Measurements from ENCODE around the gene CINP. TPM values are rescaled to one million over a fixed set of nuclear protein-coding genes. Genes with fewer than 3 reads are reported as not detected.
"Not testable (repeated sequence)": the region's sequence is repeated elsewhere in the genome, so short reads cannot be mapped to it uniquely, and the experiment has no call there.

Gene CINP
- total and polyA plus RNA-seq, 2 of the 13 experiments (the other 11 are each of a cell fraction or from before 2014, with no cell fraction given), result 32.8 to 42.8 TPM

DNA sequence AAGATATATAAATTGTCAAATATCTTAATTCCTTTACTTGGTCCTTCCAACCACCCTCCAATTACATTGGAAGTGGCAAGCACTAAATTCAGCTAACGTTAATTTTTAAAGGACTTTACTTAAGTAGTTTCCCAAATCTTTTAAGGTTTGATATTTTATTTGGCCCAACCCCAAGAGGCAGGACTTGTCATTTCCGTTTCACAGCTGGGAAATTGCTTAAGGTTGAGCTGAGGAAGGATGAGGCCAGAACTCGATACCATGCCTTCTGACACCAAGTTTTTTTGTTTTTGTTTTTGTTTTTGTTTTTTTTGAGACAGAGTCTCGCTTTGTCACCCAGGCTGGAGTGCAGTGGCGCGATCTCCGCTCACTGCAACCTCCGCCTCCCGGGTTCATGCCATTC lies 11.1 kb downstream of the CINP start:
- CTCF ChIA-PET (ENCODE audit: low intra/inter-chr PET ratio, low total read pairs); H3K9ac ChIP-seq (ENCODE audit: insufficient read depth, low read depth, low read length); H3K79me2 ChIP-seq (ENCODE audit: insufficient read depth, low read length); H2AFZ ChIP-seq (ENCODE audit: low read length); intact Hi-C loops (cut with micrococcal nuclease; ENCODE audit: unreplicated experiment); FAIRE-seq; H3K9me3 ChIP-seq (ENCODE audit: low read length); H3K27me3 ChIP-seq (ENCODE audit: control insufficient read depth in 1 of 2, insufficient read depth in 2 of 2, low read length in 2 of 2); POLR2A ChIA-PET; H3K4me2 ChIP-seq (ENCODE audit: low read depth, low read length); H3K4me3 ChIP-seq (replicated peaks in 1 of 3; ENCODE audit: insufficient read depth in 1 of 3, low read depth in 2 of 3, low read length in 3 of 3); H3K4me1 ChIP-seq (ENCODE audit: insufficient read depth, low read length); in situ Hi-C loops (cut with HindIII; ENCODE audit: extremely low pct_ligation_motif_present, low pct_unique_long_range_greater_than_20kb); ATAC-seq; H3K27ac ChIP-seq (ENCODE audit: extremely low read length, insufficient read depth, low read length); H4K20me1 ChIP-seq (ENCODE audit: insufficient read depth, low read length); BruUV-seq (replicated peaks); DNase-seq (ENCODE audit: low spot score): not testable (repeated sequence)
- H3K36me3 ChIP-seq (replicated peaks in 1 of 2; ENCODE audit: control insufficient read depth in 1 of 2, insufficient read depth in 2 of 2, low read length in 2 of 2), result peaks cover 15 to 51% of the 10 kb centered on the region in 2 experiments; a peak in 4 of 5 replicates
- 99% methylated on average over 9 of the region's 9 CpGs for WGBS (ENCODE audit: low lambda C conversion rate)

DNA sequence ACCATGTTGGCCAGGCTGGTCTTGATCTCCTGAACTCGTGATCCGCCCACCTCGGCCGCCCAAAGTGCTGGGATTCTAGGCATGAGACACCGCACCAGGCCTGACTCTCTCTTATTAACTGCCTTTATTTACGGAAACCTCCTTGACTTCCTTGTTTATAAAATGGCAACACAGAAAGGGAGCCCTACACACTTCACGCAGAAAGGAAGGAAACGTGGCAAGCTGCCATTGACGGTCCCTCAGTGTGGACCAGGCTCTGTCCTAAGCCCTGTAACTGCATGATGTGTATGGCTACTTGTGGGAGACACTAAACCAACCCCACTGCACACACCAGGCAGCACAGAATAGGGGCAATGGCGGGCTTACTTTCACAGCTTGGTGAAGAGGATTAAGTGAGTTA lies 11.7 kb downstream of the CINP start:
- Histone ChIP-seq H3K27me3 (ENCODE audit: control insufficient read depth in 1 of 2, insufficient read depth in 2 of 2, low read length in 2 of 2) (no peaks in the 10 kb centered on the region), H3K4me3 (replicated peaks in 1 of 3; ENCODE audit: insufficient read depth in 1 of 3, low read depth in 2 of 3, low read length in 3 of 3) (no peak overlapping the region), H4K20me1 (ENCODE audit: insufficient read depth, low read length) (no peaks in the 10 kb centered on the region), H2AFZ (ENCODE audit: low read length) (no peak overlapping the region), H3K36me3 (replicated peaks in 1 of 2; ENCODE audit: control insufficient read depth in 1 of 2, insufficient read depth in 2 of 2, low read length in 2 of 2) (peaks cover 16 to 45% of the 10 kb centered on the region in 2 experiments; a peak in 4 of 5 replicates), H3K4me2 (ENCODE audit: low read depth, low read length) (no peak overlapping the region), H3K9me3 (ENCODE audit: low read length) (no peaks in the 10 kb centered on the region), H3K79me2 (ENCODE audit: insufficient read depth, low read length) (no peaks in the 10 kb centered on the region), H3K4me1 (ENCODE audit: insufficient read depth, low read length) (no peaks in the 10 kb centered on the region), H3K9ac (ENCODE audit: insufficient read depth, low read depth, low read length) (no peak overlapping the region), H3K27ac (ENCODE audit: extremely low read length, insufficient read depth, low read length) (no peak overlapping the region)
- FAIRE-seq, result no peak
- in situ Hi-C loops (cut with HindIII; ENCODE audit: extremely low pct_ligation_motif_present, low pct_unique_long_range_greater_than_20kb) (no loop called here), intact Hi-C loops (cut with micrococcal nuclease; ENCODE audit: unreplicated experiment) (no loop called here)
- TF ChIP-seq NFKB2 (CRISPR knock-in tag; IDR thresholded peaks at IDR 0.05; ENCODE audit: borderline replicate concordance) (no peak), KDM6A (CRISPR knock-in tag; IDR thresholded peaks at IDR 0.05; ENCODE audit: low read depth) (no peak), ZNF552 (CRISPR knock-in tag; IDR thresholded peaks at IDR 0.05; ENCODE audit: borderline replicate concordance) (no peak), ZNF616 (CRISPR knock-in tag; IDR thresholded peaks at IDR 0.05; ENCODE audit: low read depth) (no peak), SMAD3 (CRISPR knock-in tag; IDR thresholded peaks at IDR 0.05) (no peak), SP2 (CRISPR knock-in tag; IDR thresholded peaks at IDR 0.05) (no peak), HMG20B (CRISPR knock-in tag; conservative IDR thresholded peaks at IDR 0.05) (no peak)
- TF ChIP-seq, protein P1, sequence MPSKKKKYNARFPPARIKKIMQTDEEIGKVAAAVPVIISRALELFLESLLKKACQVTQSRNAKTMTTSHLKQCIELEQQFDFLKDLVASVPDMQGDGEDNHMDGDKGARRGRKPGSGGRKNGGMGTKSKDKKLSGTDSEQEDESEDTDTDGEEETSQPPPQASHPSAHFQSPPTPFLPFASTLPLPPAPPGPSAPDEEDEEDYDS (CRISPR knock-in tag; IDR thresholded peaks at IDR 0.05), result no peak
- TF ChIP-seq, protein P2, sequence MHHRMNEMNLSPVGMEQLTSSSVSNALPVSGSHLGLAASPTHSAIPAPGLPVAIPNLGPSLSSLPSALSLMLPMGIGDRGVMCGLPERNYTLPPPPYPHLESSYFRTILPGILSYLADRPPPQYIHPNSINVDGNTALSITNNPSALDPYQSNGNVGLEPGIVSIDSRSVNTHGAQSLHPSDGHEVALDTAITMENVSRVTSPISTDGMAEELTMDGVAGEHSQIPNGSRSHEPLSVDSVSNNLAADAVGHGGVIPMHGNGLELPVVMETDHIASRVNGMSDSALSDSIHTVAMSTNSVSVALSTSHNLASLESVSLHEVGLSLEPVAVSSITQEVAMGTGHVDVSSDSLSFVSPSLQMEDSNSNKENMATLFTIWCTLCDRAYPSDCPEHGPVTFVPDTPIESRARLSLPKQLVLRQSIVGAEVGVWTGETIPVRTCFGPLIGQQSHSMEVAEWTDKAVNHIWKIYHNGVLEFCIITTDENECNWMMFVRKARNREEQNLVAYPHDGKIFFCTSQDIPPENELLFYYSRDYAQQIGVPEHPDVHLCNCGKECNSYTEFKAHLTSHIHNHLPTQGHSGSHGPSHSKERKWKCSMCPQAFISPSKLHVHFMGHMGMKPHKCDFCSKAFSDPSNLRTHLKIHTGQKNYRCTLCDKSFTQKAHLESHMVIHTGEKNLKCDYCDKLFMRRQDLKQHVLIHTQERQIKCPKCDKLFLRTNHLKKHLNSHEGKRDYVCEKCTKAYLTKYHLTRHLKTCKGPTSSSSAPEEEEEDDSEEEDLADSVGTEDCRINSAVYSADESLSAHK (CRISPR knock-in tag; IDR thresholded peaks at IDR 0.05; ENCODE audit: borderline replicate concordance), result no peak
- ATAC-seq, result no peak
- no peak for DNase-seq (ENCODE audit: low spot score)
- POLR2A ChIA-PET, result interaction anchor here (1.0 kb wide), 1 partner anchor 9 kb away, joined by 3 read pairs; no protein-coding TSS in a partner anchor
- no TSS peak for BruUV-seq (replicated peaks)
- CTCF ChIA-PET (ENCODE audit: low intra/inter-chr PET ratio, low total read pairs), result no interaction called here
- WGBS (ENCODE audit: low lambda C conversion rate), result 97% methylated on average over 10 of the region's 10 CpGs
